Endodermal cell (in vitro differentiated cells): ENCODE results near the gene TIMM10. TPM values are rescaled to one million over a fixed set of nuclear protein-coding genes. Genes with fewer than 3 reads are reported as not detected.

Source experiments
- DNase-seq: peaks from one replicate; pipeline ENCODE4 v3.0.0-alpha.2; 2017
- H3K27ac ChIP-seq: 2 replicates; pipeline ENCODE4 v1.5.1; 2013; ENCODE audit warnings: mild to moderate bottlenecking, low read depth, low read length, moderate library complexity
- H3K27me3 ChIP-seq: 2 replicates; pipeline ENCODE4 v1.6.1; 2013; ENCODE audit warnings: mild to moderate bottlenecking, low read length, moderate library complexity; ENCODE audit not compliant: insufficient read depth, control insufficient read depth, poor library complexity, severe bottlenecking
- H3K36me3 ChIP-seq: 2 replicates; pipeline ENCODE4 v1.7.0; 2013; ENCODE audit warnings: mild to moderate bottlenecking, low read length, moderate library complexity; ENCODE audit not compliant: control insufficient read depth, insufficient read depth
- H3K4me1 ChIP-seq: one replicate; pipeline ENCODE4 v1.7.0; 2013; ENCODE audit warnings: low read length; ENCODE audit not compliant: control insufficient read depth, insufficient read depth
- H3K4me3 ChIP-seq: 2 replicates; pipeline ENCODE4 v1.5.1; 2013; ENCODE audit warnings: mild to moderate bottlenecking, low read length, moderate library complexity
- H3K9ac ChIP-seq: 2 replicates; pipeline ENCODE4 v1.6.1; 2013; ENCODE audit warnings: mild to moderate bottlenecking, low read length, moderate library complexity; ENCODE audit not compliant: poor library complexity, severe bottlenecking; ENCODE audit errors: extremely low read depth
- H3K9me3 ChIP-seq: 2 replicates; pipeline ENCODE4 v1.6.1; 2013; ENCODE audit warnings: mild to moderate bottlenecking, low read length, moderate library complexity; ENCODE audit not compliant: control insufficient read depth
- H3K27ac Mint-ChIP-seq: 2 replicates; pipeline ENCODE4 v1.8.0; 2020; ENCODE audit warnings: mixed read lengths
- H3K27me3 Mint-ChIP-seq: 2 replicates; pipeline ENCODE4 v1.8.0; 2021; ENCODE audit warnings: mild to moderate bottlenecking, mixed read lengths; ENCODE audit not compliant: insufficient read depth
- H3K36me3 Mint-ChIP-seq: 2 replicates; pipeline ENCODE4 v1.8.0; 2020; ENCODE audit warnings: low read depth, mixed read lengths
- H3K4me1 Mint-ChIP-seq: 2 replicates; pipeline ENCODE4 v1.8.0; 2020; ENCODE audit warnings: mixed read lengths
- H3K4me3 Mint-ChIP-seq: 2 replicates; pipeline ENCODE4 v1.8.0; 2020; ENCODE audit warnings: mild to moderate bottlenecking, moderate library complexity, mixed read lengths
- H3K9me3 Mint-ChIP-seq: 2 replicates; pipeline ENCODE4 v1.8.0; 2020; ENCODE audit warnings: mild to moderate bottlenecking, mixed read lengths
- CTCF ChIP-seq: fragments of 200-600 bp; sonication (generic); conservative IDR thresholded peaks from 2 replicates; pipeline ENCODE4 v1.5.0; 2021; ENCODE audit warnings: antibody characterized with exemption, mild to moderate bottlenecking
- WGBS, 2 experiments: methylation state at CpG; one replicate each; pipeline versions ENCODE4 v1.1.5 to v1.1.7; 2013; ENCODE audit warnings: missing lambda C conversion rate in 2 of 2, mixed read lengths in 1 of 2; ENCODE audit not compliant: insufficient coverage in 1 of 2, insufficient read length in 1 of 2; 5-methylcytosine and 5-hydroxymethylcytosine counted together
- total RNA-seq, 2 donors: library from RNA; stranded (reverse); fragmentation: NEBNext Ultra II Directional in 1 of 2; extraction: Animal tissue kit (Norgen Biotek cat#: 25700) in 1 of 2; gene quantifications; 2 replicates in 1 of 2; 3 replicates in 1 of 2; pipeline ENCODE4 v1.2.1, GENCODE V29; 2021

TIMM10 gene
- total RNA-seq, 2 donors from 2014 or later, result 77.4 to 79.8 TPM

GRCh38 chr11:57544566-57544965 is 14.0 kb upstream of the TIMM10 start:
- Histone ChIP-seq H3K27ac (no peak overlapping the region), H3K9me3 (no peaks in the 10 kb centered on the region), H3K36me3 (no peaks in the 10 kb centered on the region), H3K4me3 (no peak overlapping the region), H3K4me1 (no peaks in the 10 kb centered on the region), H3K9ac (no peak overlapping the region), H3K27me3 (no peaks in the 10 kb centered on the region)
- Mint-ChIP-seq H3K36me3 (no peaks in the 10 kb centered on the region), H3K4me3 (no peak overlapping the region), H3K27ac (no peak overlapping the region), H3K4me1 (peaks cover 19% of the 10 kb centered on the region), H3K9me3 (no peaks in the 10 kb centered on the region), H3K27me3 (peaks cover 15% of the 10 kb centered on the region)
- 79 to 89% methylated on average over 4 to 6 of the region's 6 CpGs for WGBS, 2 experiments
- TF ChIP-seq CTCF, result no peak
- DNase-seq, result no peak

- Histone ChIP-seq H3K36me3 (no peaks in the 10 kb centered on the region), H3K27ac (no peak overlapping the region), H3K4me1 (no peaks in the 10 kb centered on the region), H3K27me3 (no peaks in the 10 kb centered on the region), H3K9ac (no peak overlapping the region), H3K4me3 (no peak overlapping the region), H3K9me3 (no peaks in the 10 kb centered on the region)
- H3K4me3 Mint-ChIP-seq, result no peak overlapping the region
- DNase-seq, result no peak
- no peak for TF ChIP-seq CTCF
- 70 to 79% methylated on average over 3 to 6 of the region's 6 CpGs for WGBS, 2 experiments
- no peaks in the 10 kb centered on the region for H3K36me3 Mint-ChIP-seq
- H3K4me1 Mint-ChIP-seq, result peaks cover 19% of the 10 kb centered on the region
- H3K27me3 Mint-ChIP-seq, result peaks cover 15% of the 10 kb centered on the region
- no peak overlapping the region for H3K27ac Mint-ChIP-seq
- H3K9me3 Mint-ChIP-seq, result no peaks in the 10 kb centered on the region
Observed at GRCh38 chr11:57543593-57543992, 13.0 kb upstream of the TIMM10 start.

- Histone ChIP-seq H3K27ac (no peak overlapping the region), H3K4me1 (no peaks in the 10 kb centered on the region), H3K9me3 (no peaks in the 10 kb centered on the region), H3K36me3 (no peaks in the 10 kb centered on the region), H3K27me3 (no peaks in the 10 kb centered on the region), H3K9ac (no peak overlapping the region), H3K4me3 (no peak overlapping the region)
- H3K36me3 Mint-ChIP-seq, result no peaks in the 10 kb centered on the region
- no peak overlapping the region for H3K27ac Mint-ChIP-seq
- no peaks in the 10 kb centered on the region for H3K9me3 Mint-ChIP-seq
- no peak overlapping the region for H3K4me3 Mint-ChIP-seq
- peaks cover 15% of the 10 kb centered on the region for H3K27me3 Mint-ChIP-seq
- TF ChIP-seq CTCF, result no peak
- DNase-seq, result no peak
- WGBS, 2 experiments, result 36 to 62% methylated on average over 4 of the region's 4 CpGs
- peaks cover 16% of the 10 kb centered on the region for H3K4me1 Mint-ChIP-seq
Observed at GRCh38 chr11:57542582-57542981, 12.0 kb upstream of the TIMM10 start.
